Stimulated activated CD4-positive, alpha-beta T cell treated with anti-CD3 and anti-CD28 coated beads, Interleukin-4, amount 100 ng/mL, for 1 hour (primary cell): Measurements from ENCODE around the gene TRIM32.
A peak's percentile ranks its signal among the peaks of the same experiment; 100 is the strongest.

ENCODE experiments used
- DNase-seq: peaks from one replicate; pipeline ENCODE4 v3.0.0-alpha.2; 2020

TRIM32 gene, protein sequence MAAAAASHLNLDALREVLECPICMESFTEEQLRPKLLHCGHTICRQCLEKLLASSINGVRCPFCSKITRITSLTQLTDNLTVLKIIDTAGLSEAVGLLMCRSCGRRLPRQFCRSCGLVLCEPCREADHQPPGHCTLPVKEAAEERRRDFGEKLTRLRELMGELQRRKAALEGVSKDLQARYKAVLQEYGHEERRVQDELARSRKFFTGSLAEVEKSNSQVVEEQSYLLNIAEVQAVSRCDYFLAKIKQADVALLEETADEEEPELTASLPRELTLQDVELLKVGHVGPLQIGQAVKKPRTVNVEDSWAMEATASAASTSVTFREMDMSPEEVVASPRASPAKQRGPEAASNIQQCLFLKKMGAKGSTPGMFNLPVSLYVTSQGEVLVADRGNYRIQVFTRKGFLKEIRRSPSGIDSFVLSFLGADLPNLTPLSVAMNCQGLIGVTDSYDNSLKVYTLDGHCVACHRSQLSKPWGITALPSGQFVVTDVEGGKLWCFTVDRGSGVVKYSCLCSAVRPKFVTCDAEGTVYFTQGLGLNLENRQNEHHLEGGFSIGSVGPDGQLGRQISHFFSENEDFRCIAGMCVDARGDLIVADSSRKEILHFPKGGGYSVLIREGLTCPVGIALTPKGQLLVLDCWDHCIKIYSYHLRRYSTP

DNA sequence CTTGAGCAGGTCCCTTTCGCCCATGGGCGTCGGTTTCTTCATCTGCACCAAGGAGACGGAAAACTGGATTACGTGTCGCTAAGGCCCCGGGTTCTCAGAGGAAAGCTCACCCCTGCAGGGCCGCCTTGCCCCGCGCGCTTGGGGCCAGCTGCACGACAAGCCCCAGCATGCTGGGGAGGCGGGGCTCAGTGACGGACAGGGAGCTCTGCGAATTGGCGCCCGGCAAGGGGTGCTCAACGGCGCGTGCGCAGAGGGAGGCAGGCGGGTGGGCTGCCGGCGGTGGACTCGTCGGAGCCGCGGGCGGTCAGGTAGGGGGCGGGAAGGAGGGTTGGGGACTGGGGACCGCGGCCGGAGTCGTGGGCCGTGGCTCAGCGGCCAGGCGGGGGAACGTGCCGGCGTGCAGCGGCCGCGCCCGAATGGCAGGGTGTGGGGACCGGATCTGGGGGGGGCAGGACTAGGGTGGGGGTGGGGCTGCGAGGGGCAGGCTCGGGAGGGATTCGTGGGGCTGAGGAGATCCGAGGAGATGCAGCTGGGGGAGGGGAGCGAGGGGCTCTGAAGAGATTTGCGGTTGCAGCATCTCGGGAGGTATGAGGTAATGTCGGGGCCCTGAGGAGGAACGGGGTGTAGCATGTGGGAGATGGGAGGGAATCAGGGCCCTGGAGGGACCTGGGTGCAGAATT lies at the start of gene TRIM32:
TSS of gene TRIM32 (plus strand) at position 232 of the 680 bp plus-strand sequence. CDS start 10,438 bp downstream, outside the sequence.
- peak; percentile 97 for DNase-seq

DNA sequence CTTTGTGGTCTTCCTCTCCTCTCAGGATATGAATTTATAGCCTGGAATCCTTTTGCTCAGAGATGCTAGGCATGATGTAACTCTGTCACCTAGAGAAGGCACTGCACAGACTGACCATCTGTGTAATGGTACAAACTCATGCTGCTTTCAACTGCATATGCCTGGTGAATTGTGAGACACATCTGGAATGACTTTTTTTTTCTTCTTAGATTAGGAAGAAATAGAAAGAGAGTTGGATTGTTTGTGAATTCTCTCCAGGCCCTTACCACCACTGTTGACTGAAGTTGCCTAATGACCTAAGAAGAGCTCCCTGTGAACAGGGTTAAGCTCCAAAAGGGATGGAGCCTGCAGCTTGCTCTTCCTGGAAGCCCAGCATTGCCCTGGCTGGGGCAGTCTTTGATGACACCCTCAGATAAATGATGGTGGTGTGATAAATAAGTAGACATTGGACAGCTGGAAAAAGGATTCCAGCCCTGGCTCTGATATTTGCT lies 47.8 kb upstream of the TRIM32 start:
- no peak for DNase-seq

DNA sequence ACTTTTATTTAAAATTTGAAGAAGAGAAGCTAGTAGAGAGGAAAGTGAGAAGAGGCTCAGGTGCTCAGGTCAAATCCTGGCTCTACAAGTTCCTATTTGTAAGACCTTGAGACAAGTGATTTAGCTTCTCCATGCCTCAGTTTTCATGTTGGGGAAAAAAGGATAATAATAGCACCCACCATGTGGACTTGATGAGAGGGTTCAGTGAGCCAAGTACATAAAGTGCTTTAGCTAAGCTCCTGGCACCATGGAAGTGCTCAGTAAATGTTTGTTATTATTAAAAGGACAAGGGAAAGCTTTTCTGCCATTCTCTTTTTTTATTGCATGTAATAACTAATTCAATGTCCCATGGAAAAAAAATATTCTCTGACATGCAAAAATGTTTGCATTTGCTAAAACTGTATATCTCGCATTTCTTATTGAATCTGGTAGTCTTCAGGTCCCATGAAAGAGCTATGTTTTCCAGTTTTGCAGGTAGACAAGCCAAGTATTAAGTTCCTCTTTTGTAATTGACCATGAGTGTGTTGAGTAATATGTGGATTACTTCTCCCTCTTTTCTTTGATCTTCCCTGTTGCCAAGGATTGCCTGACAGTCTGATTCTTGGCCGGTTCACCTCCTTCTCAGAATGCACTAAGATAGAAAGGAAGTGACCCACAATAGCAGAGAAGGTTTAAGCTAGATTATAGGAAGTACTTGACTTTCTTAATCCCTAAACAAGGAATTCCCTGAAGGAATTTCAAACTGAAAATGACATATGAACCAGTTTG lies 45.6 kb upstream of the TRIM32 start:
- no peak for DNase-seq

DNA sequence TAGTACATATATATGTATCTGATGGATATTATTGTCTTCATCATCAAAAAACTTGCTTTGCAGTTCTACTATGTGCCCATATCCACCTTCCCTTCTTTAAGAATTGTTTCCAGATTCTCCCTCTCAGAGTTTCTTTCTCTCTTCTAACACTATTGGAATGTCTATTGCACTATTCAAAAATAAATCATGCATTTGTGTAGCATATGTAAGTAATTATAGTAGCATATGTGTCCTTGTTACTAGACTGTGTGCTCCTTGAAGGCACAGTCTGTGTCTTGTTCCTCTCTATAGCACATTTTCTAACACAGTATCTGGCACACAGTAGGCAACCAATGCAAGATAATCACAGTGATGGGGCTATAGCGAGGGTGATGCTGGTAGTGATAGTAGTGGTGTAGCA lies 43.4 kb upstream of the TRIM32 start:
- no peak for DNase-seq

DNA sequence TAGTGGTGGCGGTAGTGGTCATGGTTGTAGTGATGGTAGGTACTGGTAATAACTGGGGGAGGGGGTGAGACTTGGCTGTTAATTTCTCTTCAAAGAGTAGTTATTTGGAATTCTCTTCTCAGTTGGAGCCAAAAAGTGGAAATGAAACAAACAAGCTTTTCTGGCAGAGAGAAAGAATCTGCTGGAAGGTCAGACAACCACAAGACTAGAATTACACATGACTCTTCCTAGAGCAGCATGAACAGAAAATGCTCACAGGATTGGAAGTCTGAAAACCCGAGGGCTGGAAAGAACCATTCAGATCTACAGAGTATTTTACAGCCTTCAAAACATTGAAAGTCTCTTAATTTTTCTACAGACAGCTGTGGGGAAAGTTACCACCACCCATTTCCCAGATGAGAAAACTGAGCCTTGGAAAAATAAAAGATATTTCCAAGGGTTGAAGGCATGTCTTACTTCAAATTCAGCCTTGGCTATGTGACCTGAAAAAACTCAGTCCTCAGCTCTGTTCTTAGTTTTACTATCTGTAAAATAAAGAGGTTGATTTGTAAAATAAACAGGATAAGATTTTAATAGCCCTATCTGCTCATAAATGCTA lies 42.9 kb upstream of the TRIM32 start:
- DNase-seq = no peak

DNA sequence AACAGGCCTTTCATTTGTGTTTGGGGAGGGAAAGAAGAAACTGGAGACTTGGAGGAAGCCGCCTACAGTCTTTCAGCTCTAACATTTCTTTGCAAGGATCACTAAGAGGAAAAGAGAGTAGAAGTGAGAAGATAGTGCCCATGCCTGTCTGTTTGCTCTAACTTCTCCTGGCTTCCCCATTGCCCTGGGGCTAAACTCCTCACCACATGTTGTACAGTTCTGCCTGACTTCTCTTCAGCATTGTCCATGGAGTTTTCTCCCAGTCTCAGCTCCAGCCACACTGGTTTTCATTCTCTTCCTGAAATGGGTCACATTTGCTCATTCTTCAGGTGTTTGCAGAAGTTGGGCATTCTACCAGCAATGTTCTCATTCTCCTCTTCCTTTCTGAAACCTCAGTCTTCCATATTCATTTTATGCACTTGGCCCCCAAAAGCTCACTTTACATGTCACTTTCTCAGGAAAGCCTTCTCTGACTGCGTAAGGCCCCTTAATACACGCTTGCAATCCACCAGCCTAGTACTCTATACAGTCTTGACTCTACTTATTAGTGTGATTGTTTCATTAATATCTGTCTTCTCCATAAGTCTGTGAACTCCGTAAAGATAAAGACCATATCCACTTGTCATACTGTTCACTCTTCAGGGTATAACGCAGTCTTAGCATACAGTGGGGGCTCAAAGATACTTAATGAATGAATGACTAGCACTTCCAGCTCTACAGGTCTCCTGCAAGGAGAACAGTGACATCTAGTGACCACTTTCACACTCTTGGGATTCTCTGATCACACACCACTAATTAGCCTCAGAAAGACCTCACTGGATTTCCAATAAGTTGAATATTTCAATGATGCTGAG lies 40.2 kb upstream of the TRIM32 start:
- DNase-seq = no peak

DNA sequence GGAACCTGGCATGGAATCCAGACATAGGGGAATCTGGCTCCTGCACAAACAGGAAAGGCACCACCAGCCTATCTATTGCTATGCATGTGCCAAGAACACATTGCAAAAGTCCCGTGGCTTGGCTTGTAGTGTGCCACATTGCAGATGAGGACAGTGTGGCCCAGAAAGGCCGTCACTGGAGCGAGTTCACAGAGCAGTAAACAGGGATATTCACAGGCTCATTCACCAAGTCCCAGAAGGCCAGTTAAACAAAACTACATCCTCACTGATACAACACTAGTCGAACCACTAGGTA lies 39.6 kb upstream of the TRIM32 start:
- DNase-seq = no peak

DNA sequence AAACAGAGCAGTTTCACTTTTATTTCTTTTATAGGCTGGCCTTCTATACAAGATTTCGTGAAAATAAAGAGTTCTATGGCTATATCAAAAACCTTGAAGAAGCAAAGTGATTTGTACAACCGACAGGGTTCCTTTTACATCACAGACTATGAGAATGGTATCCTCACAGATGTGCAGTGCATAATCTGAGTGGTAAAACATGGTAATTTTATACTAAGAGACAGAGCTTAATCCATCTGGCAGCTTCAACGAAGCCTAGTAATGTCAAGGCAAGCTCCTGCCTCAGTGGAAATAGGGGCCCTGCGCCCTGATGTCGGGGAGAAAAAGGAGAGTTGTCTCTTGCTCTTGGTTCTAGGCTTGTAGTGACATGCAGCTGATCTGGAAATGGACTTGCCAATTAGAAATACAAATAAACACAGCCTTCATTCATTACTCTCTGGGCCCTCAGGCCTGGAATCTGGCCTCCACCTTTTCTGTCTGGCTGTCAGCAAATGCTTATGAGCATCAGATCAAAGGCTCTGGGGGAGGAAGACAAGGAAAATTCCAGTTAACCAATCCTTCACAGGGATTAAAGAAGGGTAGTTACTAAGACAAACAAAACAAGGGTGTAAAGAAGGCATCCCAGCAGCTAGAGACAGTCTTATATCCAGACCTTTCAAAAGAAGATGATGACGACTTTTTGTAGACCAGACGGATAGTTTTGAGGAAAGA lies 33.6 kb upstream of the TRIM32 start:
- DNase-seq = no peak

DNA sequence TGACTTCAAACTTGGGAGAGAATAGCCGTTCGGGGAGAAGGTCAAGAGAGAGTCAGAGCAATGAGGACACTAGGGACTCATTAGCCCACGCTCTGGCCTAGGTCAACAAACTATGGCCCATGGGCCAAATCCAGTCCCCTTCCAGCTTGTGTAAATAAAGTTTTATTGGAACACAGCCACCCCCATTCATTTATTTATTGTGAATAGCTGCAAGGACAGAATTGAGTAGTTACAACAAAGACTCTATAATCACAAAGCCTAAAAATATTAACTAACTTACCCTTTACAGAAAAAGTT lies 33.1 kb upstream of the TRIM32 start:
- DNase-seq = no peak

DNA sequence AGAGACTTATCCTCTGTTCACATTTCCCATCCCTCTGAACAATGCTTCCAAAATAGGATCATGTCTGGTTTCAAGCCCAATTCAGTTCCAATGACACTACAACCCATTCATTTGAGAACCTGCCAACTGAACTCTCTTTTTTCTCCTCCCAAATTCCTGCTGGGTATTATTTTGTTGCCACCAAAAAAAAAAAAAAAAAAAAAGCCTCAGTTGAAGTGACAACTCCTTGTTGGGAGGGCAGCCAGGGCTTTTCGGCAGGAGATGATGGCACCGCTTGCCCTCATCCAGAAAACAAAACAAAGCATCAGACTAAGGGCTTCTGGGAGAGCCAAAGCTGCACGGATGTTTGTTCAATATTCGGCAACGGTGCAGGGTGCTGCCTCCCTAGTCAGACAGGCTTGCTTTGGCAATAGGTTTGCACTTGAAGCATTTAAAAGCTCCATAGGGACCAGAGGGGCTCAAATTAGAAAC lies 30.6 kb upstream of the TRIM32 start:
- DNase-seq = no peak

DNA sequence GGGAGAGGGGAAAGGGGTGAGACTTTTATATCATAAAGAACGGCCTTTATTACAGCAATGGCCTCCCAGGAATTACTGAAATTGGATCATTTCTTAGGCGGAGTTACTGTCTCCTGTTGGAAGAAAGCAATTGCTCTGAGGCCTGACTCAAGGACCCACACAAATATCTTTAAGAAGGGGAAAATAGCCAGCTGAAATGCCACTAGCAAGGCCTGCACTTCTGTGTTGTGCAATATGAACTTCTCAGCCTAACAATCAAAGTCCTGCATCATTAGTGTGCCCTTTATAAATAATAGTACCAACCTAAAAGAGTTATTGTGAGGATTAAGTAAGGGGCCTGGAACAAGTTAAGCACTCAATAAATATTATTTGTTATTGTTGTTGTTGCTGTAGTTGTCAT lies 30.1 kb upstream of the TRIM32 start:
- DNase-seq = no peak

DNA sequence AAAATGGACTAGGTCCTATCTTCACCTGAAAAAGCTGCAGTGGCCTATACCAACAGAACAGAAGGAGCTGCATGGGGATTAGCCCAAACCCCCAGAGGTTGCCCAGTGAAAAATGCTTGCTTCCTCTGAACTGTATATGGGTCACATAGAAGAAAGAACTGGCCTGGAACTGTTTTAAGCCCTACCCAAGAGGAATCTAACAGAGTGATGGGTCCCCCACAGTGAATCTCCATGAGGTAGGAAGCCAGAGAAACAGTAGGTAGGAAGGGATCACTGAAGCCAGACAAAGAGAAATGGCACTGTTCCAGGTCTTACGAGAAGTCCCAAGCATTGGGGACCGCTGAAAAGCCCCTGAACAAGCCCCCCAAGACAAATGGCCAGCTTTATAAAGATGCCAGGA lies 28.8 kb upstream of the TRIM32 start:
- DNase-seq = no peak

DNA sequence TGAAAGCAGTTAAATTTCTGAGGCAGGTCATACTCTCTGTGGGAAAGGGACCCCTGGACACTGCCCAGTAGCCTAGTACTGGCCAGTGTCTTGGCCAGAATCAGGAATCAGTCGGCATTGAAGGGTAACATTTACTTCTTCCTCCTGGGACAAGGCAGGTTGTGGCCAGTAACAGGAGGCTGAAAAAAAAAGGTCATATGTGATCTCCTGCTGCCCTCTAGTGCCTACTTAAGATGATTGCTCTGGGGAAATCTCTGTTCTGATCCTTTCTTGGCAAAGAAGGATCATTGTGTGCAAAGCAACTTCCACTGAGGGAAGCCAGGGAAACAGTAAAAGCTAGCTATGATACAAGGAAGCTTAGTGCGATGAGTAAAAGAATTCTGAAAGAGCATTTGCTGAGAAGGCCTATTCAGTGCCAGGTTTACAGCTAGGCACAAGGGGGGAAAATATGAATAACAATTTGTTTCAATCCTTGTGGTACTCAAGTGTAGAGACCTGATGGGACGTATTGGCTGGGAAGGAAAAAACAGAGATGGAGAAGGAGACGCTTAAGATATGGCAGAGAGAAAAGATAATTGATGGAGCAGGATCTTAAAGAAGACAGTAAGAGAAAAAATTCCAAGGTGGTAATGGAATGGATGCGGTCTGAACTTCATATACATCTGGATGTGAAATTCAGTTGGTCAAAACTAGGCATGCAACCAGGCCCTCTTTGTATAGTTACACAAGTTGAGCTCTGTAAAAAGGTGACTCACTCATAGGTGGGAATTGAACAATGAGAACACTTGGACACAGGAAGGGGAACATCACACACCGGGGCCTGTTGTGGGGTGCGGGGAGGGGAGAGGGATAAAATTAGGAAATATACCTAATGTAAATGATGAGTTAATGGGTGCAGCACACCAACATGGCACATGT lies 25.8 kb upstream of the TRIM32 start:
- DNase-seq = no peak

DNA sequence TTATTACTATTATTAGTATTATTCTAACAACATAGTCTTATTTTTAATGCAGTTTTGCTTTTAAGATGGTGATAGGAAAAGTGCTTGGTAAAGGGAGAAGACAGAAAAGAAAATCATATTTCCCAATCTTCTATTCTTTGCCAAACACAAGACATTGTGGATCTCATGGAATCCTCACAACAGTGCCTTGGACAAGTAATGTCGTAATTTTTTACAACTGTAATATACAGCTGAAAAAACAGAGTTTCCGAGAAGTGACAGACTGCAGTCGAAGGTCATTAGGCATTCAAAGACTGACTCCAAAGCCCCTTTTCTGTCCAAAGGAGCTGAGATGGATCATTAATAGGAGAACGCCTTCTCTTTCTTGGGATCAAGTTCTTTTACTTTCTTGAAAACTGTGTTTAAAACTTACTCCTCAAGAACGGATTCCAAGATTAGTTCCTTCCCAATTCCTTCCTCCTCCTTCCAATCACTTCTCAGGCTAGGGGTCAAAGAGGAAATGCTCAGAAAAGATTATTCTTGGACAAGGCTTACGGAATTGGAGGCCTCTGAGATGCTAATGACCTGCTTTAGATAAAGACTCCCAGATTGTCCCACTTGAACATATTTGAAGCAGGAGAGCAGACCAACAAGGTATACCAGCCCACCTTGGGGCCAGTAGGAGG lies 24.3 kb upstream of the TRIM32 start:
- no peak for DNase-seq

DNA sequence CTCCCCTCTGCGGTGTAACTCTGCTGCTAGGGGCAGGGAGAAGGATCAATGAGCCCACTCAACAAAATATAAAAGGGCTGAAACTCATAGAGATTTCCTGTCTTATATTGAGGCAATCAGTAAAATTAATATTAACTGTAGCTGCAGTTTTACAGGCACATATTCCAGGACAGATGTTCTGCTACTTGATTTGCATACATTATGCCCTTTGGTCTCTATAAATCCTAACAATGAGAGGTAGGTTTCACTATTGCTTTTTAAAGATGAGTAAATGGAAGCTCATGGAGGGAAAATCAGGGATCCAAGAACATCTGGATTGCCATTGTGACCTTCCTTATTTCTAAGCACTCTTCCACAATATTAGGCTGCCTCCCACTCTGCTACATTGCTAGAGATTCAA lies 23.5 kb upstream of the TRIM32 start:
- DNase-seq = no peak

DNA sequence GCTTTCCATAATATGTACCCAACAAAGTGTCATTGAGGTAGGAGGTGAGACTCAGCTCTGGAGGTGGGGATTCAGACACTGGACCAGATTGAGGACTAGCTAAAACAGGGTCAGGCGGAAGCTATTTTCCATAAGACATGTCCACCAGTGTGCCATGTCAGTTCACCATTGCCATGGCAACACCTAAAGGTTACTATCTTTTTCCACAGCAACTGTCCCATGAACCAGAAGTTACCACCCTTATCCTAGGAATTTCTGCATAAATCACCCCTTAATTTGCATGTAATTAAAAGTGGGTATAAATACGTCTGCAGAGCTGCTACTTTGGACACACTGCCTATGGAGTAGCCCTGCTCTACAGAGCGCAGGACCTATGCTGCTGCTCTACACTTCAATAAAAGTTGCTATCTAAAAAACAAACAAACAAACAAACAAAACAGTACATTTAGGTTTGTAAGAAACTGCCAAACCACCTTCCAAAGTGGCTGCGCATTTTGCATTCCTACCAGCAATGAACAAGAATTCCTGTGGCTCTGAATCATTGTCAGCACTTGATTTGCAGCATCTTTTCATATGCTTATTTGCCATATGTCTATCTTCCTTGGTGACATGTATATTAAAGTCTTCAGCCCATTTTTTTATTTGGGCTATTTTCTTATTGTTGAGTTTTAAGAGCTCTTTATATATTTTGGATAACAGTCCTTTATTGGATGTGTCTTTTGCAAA lies 18.0 kb upstream of the TRIM32 start:
- DNase-seq = no peak

DNA sequence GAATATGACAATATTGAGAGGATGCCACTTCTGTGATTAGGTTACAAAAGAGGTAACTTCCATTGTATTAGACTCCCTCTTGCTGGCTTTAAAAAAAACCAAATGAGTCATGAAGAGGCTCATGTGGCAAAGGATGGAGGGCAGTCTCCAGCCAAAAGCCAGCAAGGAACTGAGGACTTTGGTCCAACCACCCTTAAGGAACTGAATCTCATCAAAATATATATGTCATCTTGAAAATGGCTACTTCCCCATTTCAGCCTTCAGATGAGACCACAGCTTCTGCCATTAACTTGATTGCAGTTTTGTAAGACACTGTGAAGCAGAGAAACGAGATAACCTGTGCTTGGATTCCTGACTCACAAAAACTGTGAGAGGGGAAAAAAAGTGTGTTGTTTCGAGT lies 15.5 kb upstream of the TRIM32 start:
- DNase-seq = no peak

DNA sequence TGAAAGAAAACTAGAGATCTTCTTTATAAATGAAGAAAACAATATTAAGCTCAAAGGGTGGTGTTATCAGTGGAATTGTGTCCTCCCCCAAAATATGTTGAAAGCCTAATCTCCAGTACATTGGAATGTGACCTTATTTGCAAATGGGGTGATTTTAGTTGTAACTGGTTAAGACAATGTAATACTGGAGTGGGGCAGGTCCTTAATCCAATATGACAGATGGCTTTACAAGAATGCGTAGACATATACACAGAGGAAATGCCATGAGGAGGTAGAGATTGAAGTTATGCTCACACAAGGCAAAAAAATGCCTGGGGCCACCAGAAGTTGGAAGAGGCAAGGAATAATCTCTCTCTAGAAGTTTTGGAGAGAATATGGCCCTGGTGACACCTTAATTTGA lies 13.7 kb upstream of the TRIM32 start:
- no peak for DNase-seq
